Mesenchymal stem cell (in vitro differentiated cells and primary cell): ENCODE measurements around the gene TCEAL4.

ENCODE experiments used
- DNase-seq: peaks from one replicate; pipeline ENCODE4 v3.0.0-alpha.2; 2013
- H2AFZ ChIP-seq: one replicate; pipeline ENCODE4 v1.6.1; 2013; ENCODE audit warnings: low read depth, mild to moderate bottlenecking, control low read depth, inconsistent platforms, low read length, moderate library complexity
- H2AK5ac ChIP-seq: 2 replicates; pipeline ENCODE4 v1.6.1; 2013; ENCODE audit warnings: low read length, moderate library complexity, mild to moderate bottlenecking, inconsistent platforms; ENCODE audit not compliant: severe bottlenecking
- H2BK120ac ChIP-seq: one replicate; pipeline ENCODE4 v1.6.1; 2013; ENCODE audit warnings: low read depth, mild to moderate bottlenecking, inconsistent platforms, low read length, moderate library complexity
- H2BK12ac ChIP-seq, 2 experiments: one replicate each; pipeline ENCODE4 v1.6.1; 2013; ENCODE audit warnings: inconsistent platforms in 2 of 2, low read length in 2 of 2, mild to moderate bottlenecking in 2 of 2, moderate library complexity in 2 of 2, control low read depth in 1 of 2
- H2BK15ac ChIP-seq: one replicate; pipeline ENCODE4 v1.6.1; 2013; ENCODE audit warnings: mild to moderate bottlenecking, low read depth, inconsistent platforms; ENCODE audit not compliant: poor library complexity, severe bottlenecking
- H2BK5ac ChIP-seq: 2 replicates; pipeline ENCODE4 v1.6.1; 2013; ENCODE audit warnings: low read depth, mild to moderate bottlenecking, low read length, control low read depth, inconsistent platforms; ENCODE audit not compliant: poor library complexity, severe bottlenecking
- H3K14ac ChIP-seq, 2 experiments: one replicate each; pipeline ENCODE4 v1.6.1; 2013; ENCODE audit warnings: inconsistent platforms in 2 of 2, low read length in 2 of 2, control low read depth in 1 of 2, mild to moderate bottlenecking in 1 of 2, moderate library complexity in 1 of 2
- H3K18ac ChIP-seq, 2 experiments: one replicate each; pipeline ENCODE4 v1.6.1; 2013; ENCODE audit warnings: inconsistent platforms in 2 of 2, low read length in 2 of 2, control low read depth in 1 of 2, low read depth in 1 of 2, mild to moderate bottlenecking in 1 of 2
- H3K23ac ChIP-seq, 2 experiments: one replicate each; pipeline ENCODE4 v1.6.1; 2013; ENCODE audit warnings: inconsistent platforms in 2 of 2, low read length in 2 of 2, mild to moderate bottlenecking in 2 of 2, moderate library complexity in 2 of 2, control low read depth in 1 of 2
- H3K27ac ChIP-seq: 2 replicates; pipeline ENCODE4 v1.5.1; 2013; ENCODE audit warnings: mild to moderate bottlenecking, moderate library complexity, low read length, control low read depth, inconsistent platforms; ENCODE audit not compliant: poor library complexity, severe bottlenecking
- H3K27me3 ChIP-seq, 2 experiments: 2 replicates each; pipeline versions ENCODE4 v1.6.1 to v1.7.0; 2013; ENCODE audit warnings: low read length in 2 of 2, mild to moderate bottlenecking in 2 of 2, moderate library complexity in 2 of 2, control low read depth in 1 of 2, inconsistent platforms in 1 of 2; ENCODE audit not compliant: control insufficient read depth in 1 of 2, insufficient read depth in 1 of 2
- H3K36me3 ChIP-seq, 2 experiments: 2 replicates each; pipeline versions ENCODE4 v1.6.1 to v1.7.0; 2013; ENCODE audit warnings: low read length in 2 of 2, control low read depth in 1 of 2, inconsistent platforms in 1 of 2, low read depth in 1 of 2, mild to moderate bottlenecking in 1 of 2; ENCODE audit not compliant: insufficient read depth in 2 of 2, control insufficient read depth in 1 of 2
- H3K4ac ChIP-seq, 2 experiments: one replicate each; pipeline ENCODE4 v1.6.1; 2013; ENCODE audit warnings: inconsistent platforms in 2 of 2, low read length in 2 of 2, mild to moderate bottlenecking in 2 of 2, moderate library complexity in 2 of 2, control low read depth in 1 of 2, low read depth in 1 of 2
- H3K4me1 ChIP-seq: 2 replicates; pipeline ENCODE4 v1.6.1; 2013; ENCODE audit warnings: low read depth, low read length, control low read depth; ENCODE audit not compliant: control insufficient read depth, insufficient read depth
- H3K4me2 ChIP-seq: 2 replicates; pipeline ENCODE4 v1.6.1; 2013; ENCODE audit warnings: low read length, mild to moderate bottlenecking, inconsistent platforms; ENCODE audit not compliant: poor library complexity, severe bottlenecking
- H3K4me3 ChIP-seq, 2 experiments: 2 replicates each; pipeline versions ENCODE4 v1.5.1 to v1.7.0; 2013; ENCODE audit warnings: low read length in 2 of 2, mild to moderate bottlenecking in 2 of 2, control low read depth in 1 of 2, low read depth in 1 of 2; ENCODE audit not compliant: insufficient read depth in 1 of 2
- H3K79me1 ChIP-seq: replicated peaks from 2 replicates; pipeline ENCODE4 v1.6.1; 2013; ENCODE audit warnings: mild to moderate bottlenecking, control low read depth, low read length, inconsistent platforms; ENCODE audit not compliant: poor library complexity, severe bottlenecking
- H3K9ac ChIP-seq: 2 replicates; pipeline ENCODE4 v1.7.0; 2013; ENCODE audit warnings: mild to moderate bottlenecking, low read length, moderate library complexity
- H3K9me3 ChIP-seq: 2 replicates; pipeline ENCODE4 v1.7.0; 2013; ENCODE audit warnings: mild to moderate bottlenecking, low read length; ENCODE audit not compliant: control insufficient read depth
- H4K8ac ChIP-seq: one replicate; pipeline ENCODE4 v1.6.1; 2013; ENCODE audit warnings: inconsistent platforms, mild to moderate bottlenecking, low read length, moderate library complexity
- H4K91ac ChIP-seq: one replicate; pipeline ENCODE4 v1.6.1; 2013; ENCODE audit warnings: mild to moderate bottlenecking, low read length, inconsistent platforms
- WGBS: methylation state at CpG from one replicate; pipeline ENCODE4 v1.1.7; 2013; ENCODE audit warnings: mixed read lengths; 5-methylcytosine and 5-hydroxymethylcytosine counted together

TCEAL4 gene

DNA sequence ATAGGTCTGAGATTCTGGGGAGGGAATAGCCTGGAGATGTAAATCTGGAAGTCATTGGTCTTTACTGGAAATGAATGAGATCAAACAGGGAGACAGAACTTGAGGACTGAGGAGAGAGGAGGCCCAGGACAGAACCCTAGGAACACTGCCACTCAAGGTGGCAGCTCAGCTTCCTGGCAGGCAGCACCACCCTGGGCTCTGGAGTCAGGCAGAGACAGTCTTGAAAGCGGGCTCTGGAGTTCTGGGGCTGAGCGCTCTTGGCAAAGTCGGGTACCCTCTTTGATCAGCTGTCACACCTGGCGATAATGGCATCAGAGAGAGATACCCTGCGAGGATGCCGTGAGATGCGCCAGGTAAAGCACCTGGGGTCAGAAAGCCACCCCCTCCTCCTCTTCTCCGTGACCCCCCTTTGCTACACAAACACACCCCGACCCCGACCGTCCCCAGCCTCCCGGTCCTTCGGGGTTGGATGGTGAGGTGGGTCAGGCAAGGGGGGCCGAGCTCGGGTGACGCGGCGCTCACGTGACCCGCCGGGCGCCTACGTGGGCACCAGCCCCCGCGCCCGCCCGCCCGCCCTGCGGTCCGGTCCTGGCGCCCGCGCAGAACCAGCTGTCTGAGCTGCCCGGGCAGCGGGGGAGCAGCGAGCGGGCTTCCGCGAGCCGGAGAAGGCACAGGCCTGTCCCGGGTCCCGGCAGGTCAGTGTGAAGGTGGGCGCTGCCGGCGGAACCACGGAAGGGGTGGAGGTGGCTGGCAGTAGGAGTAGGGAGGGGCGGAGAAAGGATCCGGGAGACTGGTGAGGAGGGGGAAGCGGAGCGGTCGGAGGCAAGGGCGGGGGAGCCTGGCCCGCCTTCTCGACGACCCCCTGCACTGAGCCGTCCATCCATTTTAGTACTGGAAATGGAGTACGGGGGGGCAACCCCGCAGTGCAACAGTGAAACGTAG, 22.3 kb downstream of the TCEAL4 start, which contains the start of gene TCEAL3:
Gene TCEAL3 (plus strand): TSS at position 600 of the 942 bp plus-strand sequence. CDS start 1,102 bp downstream, outside the sequence.
- Histone ChIP-seq H2BK15ac (no peak within 1 kb of the TSS), H3K4ac (peak within 1 kb of the TSS in 1 of 2 experiments; percentile 73), H3K79me1 (peaks cover 6% of the 10 kb centered on the region), H2AK5ac (peak within 1 kb of the TSS; percentile 80), H3K27ac (no peak within 1 kb of the TSS), H3K9ac (peak within 1 kb of the TSS; percentile 94), H3K23ac (no peak within 1 kb of the TSS), H3K14ac (peak within 1 kb of the TSS in 1 of 2 experiments; percentile 81), H2BK120ac (no peak within 1 kb of the TSS), H3K18ac (peak within 1 kb of the TSS; percentile 88 to 91), H3K4me2 (peak within 1 kb of the TSS; percentile 82), H3K36me3 (peaks cover 2 to 9% of the 10 kb centered on the region in 2 experiments), H4K91ac (peak within 1 kb of the TSS; percentile 27), H3K4me3 (peak within 1 kb of the TSS; percentile 76 to 83), H3K9me3 (no peaks in the 10 kb centered on the region), H2AFZ (peak within 1 kb of the TSS; percentile 14), H3K4me1 (peaks cover 4% of the 10 kb centered on the region), H3K27me3 (peaks cover 0 to 19% of the 10 kb centered on the region in 2 experiments), H2BK12ac (no peak within 1 kb of the TSS), H2BK5ac (peak within 1 kb of the TSS; percentile 44), H4K8ac (peak within 1 kb of the TSS; percentile 82)
- WGBS = 2% methylated on average over 12 of the region's 59 CpGs
- peak; percentile 53 for DNase-seq

DNA sequence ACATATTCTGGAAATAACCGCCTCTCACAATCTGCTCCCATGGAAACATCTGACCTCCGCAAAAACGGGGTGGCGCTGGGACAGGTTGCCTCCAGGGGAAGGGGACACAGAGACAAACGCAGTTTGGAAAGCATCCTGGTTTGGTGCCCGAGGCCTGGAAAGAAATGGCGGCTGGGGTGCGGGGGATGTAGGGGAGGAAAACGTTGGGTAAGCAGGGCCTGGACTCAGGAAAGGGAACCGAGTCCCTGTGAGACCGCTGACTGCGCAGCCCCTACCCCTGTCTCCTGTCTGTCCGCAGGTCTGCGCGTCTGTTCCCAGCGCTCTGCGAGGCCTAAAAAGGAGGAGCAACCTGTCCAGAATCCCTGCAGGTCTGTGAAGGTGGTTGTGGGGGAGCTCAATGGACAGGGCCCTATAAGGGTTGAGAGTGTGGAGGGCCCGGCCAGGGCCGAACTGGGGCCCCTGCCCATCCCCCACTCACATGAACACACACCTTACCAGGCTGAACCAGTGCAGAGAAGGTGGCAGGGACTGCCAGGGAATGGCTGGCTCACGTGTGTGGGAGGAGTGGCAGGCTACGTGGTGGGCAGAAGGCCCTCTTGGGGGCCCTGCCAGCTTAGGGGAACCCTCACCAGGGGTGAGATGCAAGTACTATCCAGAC, 23.1 kb downstream of the TCEAL4 start:
- Histone ChIP-seq H3K4me2 (peak overlapping the region; percentile 82), H3K4ac (peak overlapping the region in 1 of 2 experiments; percentile 73), H3K18ac (peak overlapping the region in 1 of 2 experiments; percentile 76), H4K91ac (no peak overlapping the region), H2BK5ac (no peak overlapping the region), H2BK15ac (no peak overlapping the region), H3K27ac (no peak overlapping the region), H3K9me3 (no peaks in the 10 kb centered on the region), H2AFZ (peak overlapping the region; percentile 14), H3K4me3 (peak overlapping the region; percentile 76 to 83), H4K8ac (no peak overlapping the region), H2AK5ac (peak overlapping the region; percentile 80), H2BK12ac (no peak overlapping the region), H3K9ac (peak overlapping the region; percentile 94), H3K79me1 (peaks cover 6% of the 10 kb centered on the region), H3K14ac (peak overlapping the region in 1 of 2 experiments; percentile 81), H3K27me3 (peaks cover 0 to 18% of the 10 kb centered on the region in 2 experiments), H3K4me1 (peaks cover 4% of the 10 kb centered on the region), H3K23ac (no peak overlapping the region), H3K36me3 (peaks cover 0 to 9% of the 10 kb centered on the region in 2 experiments), H2BK120ac (no peak overlapping the region)
- DNase-seq = peak; percentile 28
- 0% methylated on average over 3 of the region's 21 CpGs for WGBS

DNA sequence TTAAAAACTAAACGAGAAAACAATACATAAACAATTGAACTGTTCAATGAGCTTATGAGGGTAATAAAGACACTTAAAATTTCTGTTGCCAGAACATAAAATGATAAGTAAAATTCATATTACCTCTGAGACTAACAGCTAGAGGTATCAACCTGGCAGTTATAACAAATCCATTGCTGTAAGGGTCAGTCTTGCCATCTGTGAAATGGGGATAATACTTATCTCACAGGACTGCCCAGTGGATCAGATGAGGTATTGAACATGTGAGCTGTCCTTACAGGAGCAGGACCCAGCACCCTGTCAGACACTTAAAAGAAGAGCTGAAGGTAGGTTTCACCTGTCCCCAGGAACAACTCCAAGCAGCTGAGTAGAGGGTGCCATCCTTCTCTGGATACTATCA, 25.0 kb downstream of the TCEAL4 start:
- WGBS = no CpG with 5 or more reads among the region's 1 CpG
- no peak overlapping the region for H2AK5ac ChIP-seq
- no peak overlapping the region for H2BK15ac ChIP-seq
- H3K27ac ChIP-seq = no peak overlapping the region
- H4K91ac ChIP-seq = no peak overlapping the region
- DNase-seq = no peak
- H4K8ac ChIP-seq = no peak overlapping the region
- H3K4me1 ChIP-seq = peaks cover 4% of the 10 kb centered on the region
- no peak overlapping the region for H3K14ac ChIP-seq
- peaks cover 0 to 9% of the 10 kb centered on the region in 2 experiments for H3K27me3 ChIP-seq
- no peak overlapping the region for H2BK5ac ChIP-seq
- peaks cover 0 to 3% of the 10 kb centered on the region in 2 experiments for H3K36me3 ChIP-seq
- H3K9ac ChIP-seq = no peak overlapping the region
- H3K4me2 ChIP-seq = no peak overlapping the region
- H3K9me3 ChIP-seq = no peaks in the 10 kb centered on the region
- H3K79me1 ChIP-seq = peaks cover 5% of the 10 kb centered on the region
- H2BK12ac ChIP-seq = no peak overlapping the region
- H3K4me3 ChIP-seq = no peak overlapping the region
- no peak overlapping the region for H2AFZ ChIP-seq
- H2BK120ac ChIP-seq = no peak overlapping the region
- no peak overlapping the region for H3K18ac ChIP-seq
- no peak overlapping the region for H3K4ac ChIP-seq
- H3K23ac ChIP-seq = no peak overlapping the region
